Stimulated activated CD8-positive, alpha-beta memory T cell treated with anti-CD3 and anti-CD28 coated beads, Interleukin-7, amount 100 ng/mL, for 4 hours (primary cell): ENCODE measurements around the gene CEBPZ.
A peak's percentile ranks its signal among the peaks of the same experiment; 100 is the strongest.
"Not testable (repeated sequence)": the region's sequence is repeated elsewhere in the genome, so short reads cannot be mapped to it uniquely, and the experiment has no call there.

Experiments used
- DNase-seq, 2 donors: peaks; one replicate each; pipeline ENCODE4 v3.0.0-alpha.2; 2020; ENCODE audit warnings: low read depth in 2 of 2

CEBPZ gene

DNA sequence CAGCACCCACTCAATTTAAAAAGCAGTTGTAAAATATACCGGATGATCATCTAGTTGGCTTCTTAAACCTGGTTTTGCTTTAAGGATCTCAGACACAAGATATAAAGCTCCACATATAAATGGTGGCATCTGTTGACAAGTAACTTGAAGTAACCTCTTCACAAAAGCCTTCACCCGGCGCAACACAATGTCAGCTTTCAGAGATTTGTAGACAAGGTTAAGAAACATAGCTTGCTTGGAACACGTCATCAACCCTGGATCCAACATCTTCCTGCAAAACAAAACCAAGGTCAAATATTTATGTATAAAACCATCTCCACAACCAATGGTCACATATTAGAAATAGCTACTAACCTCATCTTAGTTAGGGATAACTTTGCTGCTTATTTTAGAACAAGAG, 8.3 kb downstream of the CEBPZ start:
- no peak for DNase-seq

GRCh38 chr2:37219046-37219445, 12.3 kb downstream of the CEBPZ start:
- DNase-seq = no peak

- DNase-seq = no peak
These were observed 16.1 kb downstream of the CEBPZ start for GRCh38 chr2:37215250-37215649.

DNA sequence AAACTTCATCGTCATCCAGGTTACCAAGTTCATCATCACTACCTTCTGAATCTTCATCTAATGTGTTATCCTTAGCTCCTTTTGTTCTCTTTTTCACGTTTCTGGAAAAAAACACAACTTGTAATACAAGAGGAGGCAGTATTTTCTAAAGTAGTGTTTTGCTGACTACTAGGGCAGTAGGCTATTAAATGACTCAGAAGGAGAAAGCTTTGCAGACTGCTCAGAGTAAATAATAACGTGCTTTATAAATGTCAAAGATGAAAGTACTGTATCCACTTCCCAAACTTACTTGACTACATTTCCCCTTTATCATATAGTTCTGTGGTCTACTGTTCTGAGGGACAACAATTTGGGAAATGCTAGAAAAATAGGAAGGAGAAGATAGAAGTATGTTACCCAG, 19.5 kb downstream of the CEBPZ start:
- DNase-seq = no peak

GRCh38 chr2:37211212-37211611, 20.2 kb downstream of the CEBPZ start:
- no peak for DNase-seq

- not testable (repeated sequence) for DNase-seq
These were observed 24.6 kb downstream of the CEBPZ start for GRCh38 chr2:37206760-37207159.

- no peak for DNase-seq
These were observed 25.6 kb downstream of the CEBPZ start for GRCh38 chr2:37205689-37206341.

DNA sequence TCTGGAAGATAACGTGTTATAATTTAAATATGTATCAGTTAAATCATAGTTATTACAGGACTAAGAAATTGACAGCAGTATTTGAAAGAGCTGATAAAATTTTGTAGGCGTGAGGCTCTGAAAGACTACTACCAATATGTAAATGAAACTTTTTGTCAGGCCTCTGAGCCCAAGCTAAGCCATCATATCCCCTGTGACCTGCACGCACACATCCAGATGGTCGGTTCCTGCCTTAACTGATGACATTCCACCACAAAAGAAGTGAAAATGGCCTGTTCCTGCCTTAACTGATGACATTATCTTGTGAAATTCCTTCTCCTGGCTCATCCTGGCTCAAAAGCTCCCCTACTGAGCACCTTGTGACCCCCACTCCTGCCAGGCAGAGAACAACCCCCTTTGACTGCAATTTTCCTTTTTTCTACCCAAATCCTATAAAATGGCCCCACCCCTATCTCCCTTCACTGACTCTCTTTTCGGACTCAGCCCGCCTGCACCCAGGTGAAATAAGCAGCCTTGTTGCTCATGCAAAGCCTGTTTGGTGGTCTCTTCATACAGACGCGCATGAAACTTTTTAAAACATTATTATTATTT, 26.2 kb downstream of the CEBPZ start:
- not testable (repeated sequence) for DNase-seq

GRCh38 chr2:37203708-37204107, 27.7 kb downstream of the CEBPZ start:
- no peak for DNase-seq

DNA sequence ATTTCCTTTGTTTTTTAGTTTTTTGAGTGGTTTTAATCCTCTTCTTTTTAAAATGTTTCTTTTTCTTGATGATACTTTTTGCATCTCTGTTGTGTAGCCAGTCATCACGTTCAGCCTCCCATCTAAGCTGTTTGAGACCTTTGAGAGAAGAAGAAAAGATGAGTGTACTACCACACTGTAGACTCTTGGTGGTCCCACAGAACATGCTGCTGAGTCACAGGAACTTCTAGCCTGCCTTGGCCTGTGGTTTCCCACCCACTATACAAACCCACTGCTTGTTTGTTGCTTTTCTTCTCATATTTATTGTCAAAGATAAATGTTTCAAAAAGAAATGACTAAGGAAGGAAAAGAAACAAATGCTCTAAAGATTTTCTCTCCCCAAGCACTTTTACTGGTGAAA, 29.6 kb downstream of the CEBPZ start:
- DNase-seq = peak; percentile 48 to 60

- DNase-seq = no peak
These were observed 30.2 kb downstream of the CEBPZ start for GRCh38 chr2:37201208-37201607.

GRCh38 chr2:37198681-37199065, 32.7 kb downstream of the CEBPZ start:
- DNase-seq = no peak

GRCh38 chr2:37196320-37197195, 34.8 kb downstream of the CEBPZ start, which contains the start of gene CEBPZOS:
Gene CEBPZOS, plus strand, starts transcription at chr2:37196496. Its CDS starts 3,209 bp downstream, at chr2:37199705.
- DNase-seq = peak; percentile 80 to 81

- DNase-seq = not testable (repeated sequence)
These were observed 35.5 kb downstream of the CEBPZ start for GRCh38 chr2:37195862-37196319.

DNA sequence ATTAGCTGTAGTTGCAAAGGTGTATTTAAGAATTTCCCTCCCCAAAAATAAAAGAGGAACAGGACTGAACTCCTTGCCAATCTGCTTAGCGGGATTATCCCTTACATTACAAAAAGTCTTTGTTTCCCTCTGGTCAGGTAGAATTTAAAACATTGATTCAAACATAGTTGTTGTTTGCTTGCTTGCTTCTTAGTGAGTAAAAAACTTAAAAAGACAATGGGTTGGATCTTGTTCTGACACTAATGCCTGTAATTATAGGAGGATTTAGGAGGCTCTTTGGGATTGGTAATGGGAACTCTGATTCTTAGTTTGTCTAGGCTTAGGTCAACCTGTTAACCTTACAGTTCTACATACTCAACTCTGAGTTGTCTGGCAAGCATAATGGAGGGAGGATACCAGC, 38.8 kb downstream of the CEBPZ start:
- DNase-seq = no peak

GRCh38 chr2:37191747-37192146, 39.6 kb downstream of the CEBPZ start:
- DNase-seq = no peak

DNA sequence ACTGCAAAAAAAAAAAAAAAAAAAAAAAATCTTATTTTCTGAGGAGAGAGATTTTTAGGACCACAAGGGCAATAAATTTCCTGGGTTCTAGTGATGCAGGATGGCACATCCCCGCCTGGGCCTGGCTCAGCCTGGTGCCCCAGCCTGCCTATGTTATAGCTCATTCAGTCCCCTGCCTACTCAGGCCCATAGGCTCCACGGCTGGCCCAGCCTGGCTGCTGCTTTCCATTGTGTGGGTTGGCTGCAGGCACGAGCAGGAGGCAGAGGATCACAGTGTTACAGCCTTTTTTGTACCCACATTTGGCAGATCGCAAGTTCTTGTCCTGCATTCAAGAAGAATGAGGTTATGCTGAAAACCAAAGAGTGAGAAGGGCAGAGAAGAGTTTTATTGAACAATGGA, 40.1 kb downstream of the CEBPZ start:
- no peak for DNase-seq

DNA sequence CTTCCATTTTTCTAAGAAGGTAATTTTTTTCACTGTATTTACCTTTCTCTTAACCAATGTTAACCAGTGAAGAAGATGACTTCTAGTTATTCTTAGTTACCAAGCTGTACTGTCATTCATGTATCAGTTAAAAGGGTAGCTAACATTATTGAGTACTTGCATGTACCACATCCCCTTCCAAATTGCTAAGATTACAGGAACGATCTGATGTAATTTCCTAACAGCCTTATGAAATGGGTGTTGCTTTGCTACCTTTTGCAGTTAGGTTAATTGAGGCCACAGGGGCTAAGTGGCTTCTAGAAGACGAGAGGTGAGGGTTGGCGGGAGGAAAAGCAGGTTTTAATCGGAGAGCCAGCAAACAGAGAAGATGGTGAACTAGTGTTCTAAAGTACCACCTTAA, 41.1 kb downstream of the CEBPZ start:
- no peak for DNase-seq

DNA sequence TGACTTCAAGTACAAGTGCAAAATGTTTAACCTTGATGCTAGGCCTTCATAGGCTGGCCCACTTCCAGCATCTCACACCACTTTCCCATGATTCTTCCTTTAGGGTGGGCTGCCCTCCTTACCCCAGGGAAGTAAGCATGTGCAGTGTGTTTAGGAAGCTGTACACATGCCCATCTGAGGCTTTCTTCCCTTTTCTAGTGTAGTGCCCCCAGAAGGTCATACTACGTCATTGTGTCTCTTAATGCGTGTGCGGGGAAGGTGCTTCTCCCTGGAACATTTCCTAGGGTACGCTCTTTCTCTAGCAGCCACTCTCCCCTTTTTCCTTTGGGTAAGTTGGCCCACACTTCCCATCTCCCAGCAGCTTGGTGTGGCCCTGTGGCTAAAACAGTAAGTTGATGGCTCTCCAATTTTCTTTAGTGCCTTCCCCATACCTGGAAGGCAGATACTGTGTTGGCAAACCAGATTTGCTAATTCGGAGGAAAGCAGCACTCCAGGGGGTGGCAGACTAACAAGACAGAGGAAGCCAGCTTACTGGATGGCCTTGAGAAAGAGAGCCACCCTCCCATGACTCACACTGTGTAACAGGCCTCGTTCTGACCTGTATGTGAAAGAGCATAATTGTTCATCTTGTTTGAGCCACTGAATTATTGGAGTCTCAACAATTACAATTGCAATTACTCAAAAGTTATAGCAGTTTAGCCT, 41.8 kb downstream of the CEBPZ start:
- no peak for DNase-seq

GRCh38 chr2:37188570-37188969, 42.8 kb downstream of the CEBPZ start, which contains the start of gene SULT6B1:
Gene SULT6B1, minus strand, starts transcription at chr2:37188670. Its CDS starts 30 bp downstream, at chr2:37188640.
- no peak for DNase-seq

DNA sequence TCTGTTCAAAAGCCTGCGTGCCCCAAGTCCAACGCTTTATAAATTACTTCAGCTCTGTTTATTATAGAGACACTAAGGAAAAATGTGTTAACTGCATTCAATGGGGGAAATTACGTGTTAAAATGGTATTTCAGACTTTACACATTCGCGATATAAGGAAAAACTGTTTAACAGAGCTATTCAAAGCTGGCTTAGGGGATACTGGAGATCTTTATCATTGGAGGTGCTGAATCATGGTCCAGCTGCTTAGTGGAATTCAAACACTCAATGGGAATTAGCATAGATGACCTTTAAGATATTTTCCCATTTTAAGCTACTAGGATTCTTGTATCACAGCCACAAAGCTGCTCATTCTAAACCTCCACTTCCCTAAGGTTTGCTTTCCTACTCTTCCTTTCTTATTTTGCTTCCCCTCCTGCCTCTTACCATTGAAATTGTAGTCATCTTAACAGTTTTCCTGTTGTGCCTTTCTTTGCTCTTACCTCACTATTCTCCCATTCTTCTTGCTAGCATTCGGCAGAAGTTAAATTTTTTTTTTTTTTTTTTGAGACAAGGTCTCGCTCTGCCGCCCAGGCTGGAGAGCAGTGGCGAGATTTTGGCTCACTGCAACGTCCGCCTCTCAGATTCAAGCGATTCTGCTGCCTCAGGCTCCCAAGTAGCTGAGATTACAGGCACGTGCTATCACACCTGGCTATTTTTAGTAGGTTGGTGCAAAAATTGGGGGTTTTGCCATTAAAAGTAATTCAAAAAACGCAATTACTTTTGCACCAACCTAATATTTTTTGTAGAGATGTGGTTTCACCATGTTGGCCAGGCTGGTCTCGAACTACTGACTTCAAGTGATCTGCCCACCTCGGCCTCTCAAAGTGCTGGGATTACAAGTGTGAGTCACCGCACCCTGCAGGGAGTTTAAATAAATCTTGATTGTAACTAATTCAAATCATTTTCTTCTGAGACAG, 49.4 kb downstream of the CEBPZ start:
- no peak for DNase-seq
